WI38 (cell line): ENCODE measurements around the gene CDC42SE1.
A peak's percentile ranks its signal among the peaks of the same experiment; 100 is the strongest.

Source experiments
- H3K4me3 ChIP-seq: 2 replicates; pipeline ENCODE4 v1.5.1; 2011; ENCODE audit warnings: low read depth, mild to moderate bottlenecking, control low read depth, low read length
- CTCF ChIP-seq: IDR thresholded peaks from 2 replicates; pipeline ENCODE4 v1.5.1; 2012; ENCODE audit warnings: low read depth, mild to moderate bottlenecking, control low read depth, low read length

Gene CDC42SE1

DNA sequence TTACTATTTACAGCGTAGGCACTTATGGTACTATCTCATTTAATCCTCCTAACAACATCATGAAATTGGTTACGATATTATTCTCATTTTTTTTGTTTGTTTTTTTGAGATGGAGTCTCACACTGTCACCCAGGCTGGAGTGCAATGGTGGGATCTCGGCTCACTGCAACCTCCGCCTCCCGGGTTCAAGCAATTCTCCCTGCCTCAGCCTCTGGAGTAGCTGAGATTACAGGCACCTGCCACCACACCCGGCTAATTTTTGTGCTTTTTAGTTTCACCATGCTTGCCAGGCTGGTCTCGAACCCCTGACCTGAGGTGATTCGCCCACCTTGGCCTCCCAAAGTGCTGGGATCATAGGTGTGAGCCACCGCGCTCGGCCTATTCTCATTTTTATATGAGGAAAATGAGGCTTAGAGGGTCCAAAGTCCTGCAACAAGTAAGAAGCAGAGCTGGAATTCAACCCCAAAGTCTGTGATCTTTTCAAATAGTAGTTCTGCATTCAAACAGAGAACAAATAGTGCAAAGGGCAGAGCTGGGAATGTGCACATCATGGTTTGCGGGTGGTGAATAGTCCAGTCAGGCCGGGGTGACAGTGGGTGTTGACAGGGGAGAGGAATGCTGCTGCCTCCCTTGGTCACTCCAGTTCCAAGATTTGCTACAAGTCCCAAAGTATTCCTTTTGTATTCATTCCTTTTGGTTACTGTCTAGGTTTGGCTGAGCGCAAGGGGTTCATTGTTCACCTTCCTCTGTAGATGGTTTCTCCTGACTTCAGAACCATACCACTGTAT lies 46.5 kb downstream of the CDC42SE1 start:
- no peak for TF ChIP-seq CTCF
- H3K4me3 ChIP-seq: no peak overlapping the region

DNA sequence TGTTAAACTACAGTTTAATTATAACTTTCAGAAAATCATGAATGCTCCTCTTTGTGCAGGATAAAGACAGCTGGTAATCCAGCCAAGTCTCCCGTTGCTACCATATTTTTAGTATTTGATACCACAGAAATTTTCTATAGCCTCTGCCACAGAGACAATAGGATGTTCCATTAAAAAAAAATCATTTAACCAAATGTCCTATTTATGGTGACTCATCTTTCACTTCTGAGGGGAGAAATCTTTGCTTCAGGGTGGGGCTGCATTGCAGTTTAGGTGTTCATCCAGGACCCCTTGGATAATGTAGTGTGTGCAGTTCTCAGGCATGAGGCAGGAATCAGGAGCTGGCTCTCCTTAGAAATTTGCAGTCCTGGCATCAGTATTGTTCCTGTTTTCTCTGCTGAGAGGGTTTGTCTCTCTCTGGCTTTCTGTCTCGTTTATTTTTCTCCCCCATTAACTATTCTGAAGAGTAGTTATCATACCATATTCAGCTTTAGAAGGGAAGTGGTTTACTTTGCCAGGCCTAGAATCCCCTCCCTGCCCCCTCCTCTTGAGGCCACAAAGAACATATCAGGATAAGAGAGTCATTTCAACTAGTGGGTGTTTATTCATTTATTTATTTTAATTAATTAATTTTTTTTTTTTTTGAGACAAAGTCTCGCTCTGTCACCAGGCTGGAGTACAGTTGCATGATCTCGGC lies 48.1 kb downstream of the CDC42SE1 start:
- no peak for TF ChIP-seq CTCF
- H3K4me3 ChIP-seq: no peak overlapping the region

DNA sequence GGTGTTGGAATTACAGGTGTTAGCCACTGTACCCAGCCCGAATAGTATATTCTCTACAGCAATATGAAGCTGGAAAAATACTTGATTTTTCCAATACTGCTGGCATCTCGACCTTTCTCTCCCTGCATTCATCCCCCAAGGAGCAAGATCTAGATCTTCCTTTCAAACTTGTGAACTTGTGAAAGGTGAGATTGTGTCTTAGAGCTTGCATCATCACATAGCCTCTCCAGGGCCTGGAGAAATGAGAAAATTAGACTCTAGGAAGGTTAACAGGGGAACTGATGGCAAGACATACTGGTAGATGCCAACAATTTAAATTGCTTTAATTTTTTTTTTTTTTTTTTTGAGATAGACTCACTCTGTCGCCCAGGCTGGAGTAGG lies 49.1 kb downstream of the CDC42SE1 start:
- no peak overlapping the region for H3K4me3 ChIP-seq
- TF ChIP-seq CTCF: no peak

DNA sequence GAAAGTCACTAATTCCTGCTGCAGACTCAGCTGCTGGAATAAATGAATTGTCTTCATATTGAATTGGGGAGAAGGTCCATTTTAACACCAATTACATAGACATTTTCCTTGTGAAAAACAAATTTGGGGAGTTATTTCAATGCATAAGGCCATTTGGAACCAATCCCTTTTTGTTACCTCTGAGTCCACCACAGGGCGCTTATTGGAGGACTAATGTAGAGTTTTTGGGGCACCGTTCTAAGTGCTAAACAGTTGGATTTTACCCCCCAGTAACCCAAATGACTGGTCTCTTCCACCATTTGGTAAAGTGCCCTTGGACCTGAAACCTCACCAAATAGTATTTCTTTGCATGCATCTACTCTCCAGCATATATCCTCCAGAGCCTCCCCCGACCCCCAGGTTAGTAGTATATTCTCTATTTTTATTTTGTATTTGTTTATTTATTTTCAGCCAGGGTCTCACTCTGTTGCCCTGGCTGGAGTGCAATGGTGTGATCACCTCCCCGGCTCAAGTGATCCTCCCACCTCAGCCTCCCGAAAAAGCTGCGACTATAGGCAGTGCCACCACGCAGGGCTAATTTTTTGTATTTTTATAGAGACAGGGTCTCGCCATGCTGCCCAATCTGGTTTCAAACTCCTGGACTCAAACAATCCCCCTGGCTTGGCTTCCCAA lies 49.6 kb downstream of the CDC42SE1 start:
- peak overlapping the region; percentile 88 for H3K4me3 ChIP-seq
- TF ChIP-seq CTCF: no peak

- no peak for TF ChIP-seq CTCF
Measured at GRCh38 chr1:151009206-151009587, 50.2 kb downstream of the CDC42SE1 start.

DNA sequence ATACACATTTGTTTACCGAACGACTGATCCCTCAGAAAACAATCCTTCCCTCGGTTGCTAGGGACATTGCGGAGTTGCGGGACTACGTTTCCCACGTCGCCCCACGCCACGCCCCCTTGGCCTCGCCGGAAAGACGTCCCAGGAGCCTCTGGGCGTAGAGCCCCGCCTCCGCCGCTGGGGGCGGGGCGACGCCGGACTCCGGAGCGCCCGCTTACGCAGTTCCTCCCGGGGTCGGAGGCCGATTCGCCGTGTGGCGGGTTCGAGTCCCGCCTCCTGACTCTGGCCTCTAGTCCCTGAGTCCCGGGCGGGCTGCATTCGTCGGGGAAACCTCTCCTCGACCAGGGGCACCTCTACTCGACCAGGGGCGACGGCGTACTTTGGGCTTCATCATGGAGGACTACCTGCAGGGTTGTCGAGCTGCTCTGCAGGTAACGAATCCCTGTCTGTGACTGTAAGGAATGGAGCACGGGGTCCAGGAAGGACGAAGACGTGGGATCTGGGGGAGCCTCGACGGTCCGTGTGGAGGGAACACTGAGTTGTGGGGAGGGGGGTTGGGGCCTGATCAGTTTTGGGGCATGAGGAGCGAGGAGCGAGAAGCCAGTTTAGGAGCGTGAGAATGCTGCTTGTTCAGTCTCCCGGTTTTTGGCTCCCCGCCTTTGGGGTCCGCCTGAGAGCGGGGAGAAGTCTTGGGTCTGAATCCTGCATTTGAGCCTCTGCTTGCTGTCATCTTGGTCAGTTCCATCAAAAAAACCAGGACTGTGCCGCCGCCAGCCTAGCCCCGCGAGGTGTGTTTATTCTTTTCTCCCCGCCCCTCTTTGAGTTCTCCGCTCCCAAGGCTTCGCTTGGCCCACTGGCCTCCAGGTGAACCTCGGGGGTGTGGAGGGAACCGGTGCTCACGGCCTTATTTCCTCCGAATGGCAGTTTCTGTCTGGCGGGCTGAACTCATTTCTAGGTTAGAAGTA lies 50.9 kb downstream of the CDC42SE1 start, which contains the start of gene PRUNE1:
Gene PRUNE1, plus strand, starts transcription at position 206 of the 962 bp plus-strand sequence. Its CDS starts 184 bp downstream, at position 390.
- TF ChIP-seq CTCF: no peak
- peak within 1 kb of the TSS; percentile 88 for H3K4me3 ChIP-seq

More at GRCh38 chr1:151009206-151009587, 50.2 kb downstream of the CDC42SE1 start:
- H3K4me3 ChIP-seq: peak overlapping the region; percentile 88
